HG02588 (cell line): ENCODE results near the gene ST6GALNAC4.
"Not testable (repeated sequence)": the region's sequence is repeated elsewhere in the genome, so short reads cannot be mapped to it uniquely, and the experiment has no call there.

Source experiments
- ATAC-seq: cut with Tn5 transposase; IDR thresholded peaks from one replicate; pipeline ENCODE4 v1.9.1; 2021; ENCODE audit warnings: mild to moderate bottlenecking, moderate library complexity; ENCODE audit not compliant: unreplicated experiment

ST6GALNAC4 gene

DNA sequence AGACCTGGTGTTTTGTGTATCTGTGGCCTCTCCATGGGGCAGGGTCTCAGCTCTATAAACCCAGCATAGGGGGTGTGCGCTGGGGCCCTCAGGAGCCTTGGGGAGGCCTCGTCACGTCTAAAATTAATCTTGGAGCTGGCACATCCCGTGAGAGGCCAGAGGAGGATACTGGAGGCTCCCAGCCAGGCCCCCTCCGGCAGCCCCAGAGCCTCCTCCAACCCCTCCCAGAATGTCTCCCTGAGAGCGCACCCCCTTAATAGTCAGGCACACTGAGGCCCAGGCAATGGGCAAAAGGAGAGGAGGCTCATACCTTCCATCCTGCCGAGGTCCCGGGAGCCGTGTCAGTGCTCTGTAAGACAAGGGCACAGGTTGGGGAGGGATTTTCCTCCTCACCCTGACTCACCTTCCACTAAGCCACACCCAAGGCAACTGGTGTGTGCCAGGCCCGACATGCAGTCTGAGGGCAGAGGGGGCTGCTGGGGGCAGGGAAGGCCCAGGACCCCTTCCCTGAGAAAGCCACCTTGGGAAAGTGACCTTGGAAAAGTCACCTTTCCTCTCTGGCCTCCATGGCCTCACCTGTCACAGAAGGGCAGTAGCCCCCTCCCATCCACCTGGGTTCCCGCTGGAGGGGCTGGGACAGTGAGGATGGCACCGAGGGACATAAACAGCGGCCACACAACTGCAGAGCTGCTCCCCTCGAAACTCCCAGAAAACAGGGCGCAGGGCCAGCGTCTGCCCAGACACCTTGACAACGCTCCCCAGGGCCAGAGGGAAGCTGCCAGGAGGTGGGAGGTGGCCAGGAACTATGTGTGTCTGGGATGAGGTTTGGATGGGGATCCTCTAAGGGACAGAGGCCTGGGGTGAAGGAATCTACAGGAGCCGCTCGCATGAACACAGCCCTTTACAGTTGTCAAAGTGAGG, 42.3 kb downstream of the ST6GALNAC4 start:
- no peak for ATAC-seq

- no peak for ATAC-seq
Measured at GRCh38 chr9:127873886-127874285, 43.0 kb downstream of the ST6GALNAC4 start.

GRCh38 chr9:127873223-127873691, 43.6 kb downstream of the ST6GALNAC4 start:
- ATAC-seq = no peak

DNA sequence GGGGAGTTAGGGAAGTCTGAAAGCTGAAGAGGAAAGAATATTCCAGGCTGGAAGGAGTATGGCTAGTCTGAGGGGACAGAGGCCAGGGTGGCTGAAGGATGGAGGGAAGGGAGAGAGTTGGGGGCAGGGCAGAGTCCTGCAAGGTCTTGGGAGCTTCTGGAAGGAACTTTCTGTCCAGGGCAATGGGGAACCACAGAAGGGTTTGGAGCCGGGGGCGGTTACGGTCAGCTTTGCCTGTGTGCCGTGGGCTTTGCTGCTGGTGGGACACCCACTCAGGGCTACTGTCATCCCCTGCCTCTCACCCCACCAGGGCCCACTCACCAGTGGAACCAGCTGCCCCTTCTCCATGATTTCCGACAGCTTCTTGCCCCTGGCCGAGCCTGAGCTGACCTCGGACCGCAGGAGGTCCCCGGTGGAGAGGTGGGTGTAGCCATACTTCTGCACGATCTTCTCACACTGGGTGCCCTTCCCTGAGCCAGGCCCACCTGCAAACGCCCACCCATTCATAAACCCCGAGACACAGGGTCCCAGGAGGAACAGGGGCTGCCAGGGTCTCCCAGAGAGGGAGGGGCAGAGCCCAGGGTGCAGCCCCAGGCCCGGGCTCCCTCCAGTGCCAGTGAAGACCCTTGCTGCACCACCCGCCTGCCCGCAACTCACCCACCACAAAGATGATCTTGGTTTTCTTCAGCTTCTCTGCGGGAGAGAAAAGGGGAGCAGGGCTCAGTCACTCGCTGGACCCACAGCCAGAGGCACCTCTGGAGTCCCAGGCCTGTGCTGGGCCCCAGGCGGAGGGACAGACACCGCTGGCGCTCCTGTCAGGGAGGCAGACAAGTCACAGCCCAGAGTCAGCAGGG, 44.2 kb downstream of the ST6GALNAC4 start:
- no peak for ATAC-seq

DNA sequence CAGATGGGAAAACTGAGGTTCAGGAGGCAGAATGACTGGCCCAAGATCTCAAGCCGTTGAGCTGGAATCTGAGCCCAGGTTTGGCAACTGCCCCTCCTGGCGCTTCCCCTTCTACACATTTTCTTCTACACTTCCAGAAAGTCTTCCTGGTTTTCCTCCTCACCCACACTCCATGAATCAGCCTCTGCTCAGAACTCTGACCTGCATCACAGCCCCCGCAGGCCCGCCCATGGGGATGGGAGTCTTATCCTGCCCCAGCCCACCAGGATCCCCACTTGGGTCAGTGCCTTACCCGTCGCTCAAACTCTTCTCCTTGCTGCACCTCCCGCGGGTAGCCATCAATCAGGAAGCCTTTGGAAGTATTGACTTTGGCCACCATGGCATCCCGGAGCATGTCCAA, 45.3 kb downstream of the ST6GALNAC4 start:
- ATAC-seq = no peak

DNA sequence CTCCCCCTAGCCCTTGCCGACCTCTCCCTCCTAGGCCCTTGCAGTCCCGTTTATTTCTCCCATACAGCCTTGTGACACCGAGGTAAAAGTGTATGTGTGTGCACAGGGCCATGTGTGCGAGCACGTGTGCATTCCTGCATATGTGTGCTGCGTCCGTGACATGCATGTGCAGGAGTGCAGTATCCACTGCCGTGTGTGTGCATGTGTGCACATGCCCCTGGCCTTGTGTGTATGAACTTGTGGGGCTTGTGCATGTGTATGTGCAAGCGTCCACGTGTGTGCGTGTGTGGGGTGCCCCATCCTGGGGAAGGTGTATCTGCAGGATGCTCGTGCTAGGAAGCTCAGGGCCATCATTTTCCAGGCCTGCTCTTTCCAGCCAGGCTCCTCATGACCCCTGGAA, 46.0 kb downstream of the ST6GALNAC4 start:
- no peak for ATAC-seq

GRCh38 chr9:127870153-127870491, 46.7 kb downstream of the ST6GALNAC4 start:
- ATAC-seq = not testable (repeated sequence)

GRCh38 chr9:127869310-127870152, 47.3 kb downstream of the ST6GALNAC4 start:
- ATAC-seq = no peak

DNA sequence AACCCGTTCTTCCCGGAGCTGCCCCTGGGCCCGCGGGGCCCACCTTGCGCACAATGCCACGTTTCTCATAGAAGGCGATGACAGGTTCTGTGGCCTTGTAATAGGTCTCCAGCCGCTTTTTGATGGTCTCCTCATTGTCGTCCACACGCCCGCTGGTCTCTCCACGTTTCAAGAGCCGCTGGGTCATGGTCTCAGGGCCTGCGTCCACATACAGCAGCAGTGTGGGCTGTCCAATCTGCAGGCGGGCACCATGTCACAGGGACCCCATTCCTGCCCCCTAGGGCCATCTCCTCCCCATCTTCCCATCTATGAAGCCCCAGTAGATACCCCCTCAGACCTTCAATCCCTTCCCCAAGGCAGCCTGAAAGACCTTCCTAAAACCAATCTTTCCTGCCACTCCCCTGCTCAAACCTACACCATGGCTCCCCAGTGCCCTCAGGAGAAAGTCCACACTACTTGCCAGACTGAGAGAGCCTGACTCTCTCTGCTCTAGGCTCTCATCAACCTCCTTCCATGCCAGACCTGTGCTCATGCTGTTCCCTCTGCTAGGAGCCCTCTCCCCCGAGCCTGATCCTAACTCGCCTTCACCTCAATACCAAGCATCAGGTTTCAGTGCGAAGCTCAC, 48.5 kb downstream of the ST6GALNAC4 start:
- no peak for ATAC-seq

DNA sequence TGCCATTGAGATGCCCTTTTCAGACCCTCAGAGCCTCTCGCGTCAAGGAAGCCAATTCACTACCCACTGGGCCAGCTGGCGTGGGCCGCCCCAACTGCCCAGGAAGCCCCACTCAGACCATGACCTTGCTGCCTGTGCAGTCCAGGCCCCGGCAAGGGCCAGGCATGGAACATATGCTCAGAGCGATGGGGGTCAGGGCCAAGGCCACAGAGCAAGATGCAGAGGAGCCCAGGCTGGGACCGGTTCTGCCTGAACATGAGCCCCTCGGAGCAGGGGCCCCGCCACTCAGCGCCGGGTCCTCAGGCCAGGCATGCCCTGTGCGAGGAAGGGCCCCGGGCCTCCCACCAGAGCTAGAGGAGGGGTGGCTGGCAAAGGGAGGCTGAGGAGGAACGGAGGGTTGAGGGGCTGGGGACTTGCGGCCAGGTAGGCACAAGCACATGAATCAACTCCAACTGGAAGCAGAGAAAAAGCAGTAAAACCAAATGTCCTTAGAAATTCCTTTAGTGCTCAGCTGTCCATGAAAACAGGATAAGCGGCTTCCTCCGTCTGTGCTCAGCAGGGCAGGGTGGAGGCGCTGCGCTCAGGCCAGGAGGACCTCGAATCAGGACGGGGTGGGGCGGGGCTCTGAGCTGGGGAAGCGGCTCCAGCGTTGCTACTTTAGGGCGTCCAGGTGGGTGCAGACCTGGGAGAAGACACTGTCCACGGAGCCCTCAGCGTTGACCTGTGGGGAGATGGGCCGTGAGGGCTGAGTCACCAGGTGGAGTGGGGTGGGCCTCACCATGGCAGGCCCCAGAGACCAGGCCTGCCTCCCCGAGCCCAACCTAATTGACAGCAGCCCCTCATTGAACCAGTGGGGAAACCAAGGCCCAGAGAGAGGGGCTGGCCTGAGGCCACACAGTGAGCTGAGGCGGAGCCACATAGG, 49.2 kb downstream of the ST6GALNAC4 start:
- ATAC-seq = no peak

- ATAC-seq = no peak
Measured at GRCh38 chr9:127866535-127866934, 50.3 kb downstream of the ST6GALNAC4 start.

- ATAC-seq = no peak
Measured at GRCh38 chr9:127865645-127866464, 51.0 kb downstream of the ST6GALNAC4 start.

- ATAC-seq = no peak
Measured at GRCh38 chr9:127863191-127863621, 53.6 kb downstream of the ST6GALNAC4 start.

DNA sequence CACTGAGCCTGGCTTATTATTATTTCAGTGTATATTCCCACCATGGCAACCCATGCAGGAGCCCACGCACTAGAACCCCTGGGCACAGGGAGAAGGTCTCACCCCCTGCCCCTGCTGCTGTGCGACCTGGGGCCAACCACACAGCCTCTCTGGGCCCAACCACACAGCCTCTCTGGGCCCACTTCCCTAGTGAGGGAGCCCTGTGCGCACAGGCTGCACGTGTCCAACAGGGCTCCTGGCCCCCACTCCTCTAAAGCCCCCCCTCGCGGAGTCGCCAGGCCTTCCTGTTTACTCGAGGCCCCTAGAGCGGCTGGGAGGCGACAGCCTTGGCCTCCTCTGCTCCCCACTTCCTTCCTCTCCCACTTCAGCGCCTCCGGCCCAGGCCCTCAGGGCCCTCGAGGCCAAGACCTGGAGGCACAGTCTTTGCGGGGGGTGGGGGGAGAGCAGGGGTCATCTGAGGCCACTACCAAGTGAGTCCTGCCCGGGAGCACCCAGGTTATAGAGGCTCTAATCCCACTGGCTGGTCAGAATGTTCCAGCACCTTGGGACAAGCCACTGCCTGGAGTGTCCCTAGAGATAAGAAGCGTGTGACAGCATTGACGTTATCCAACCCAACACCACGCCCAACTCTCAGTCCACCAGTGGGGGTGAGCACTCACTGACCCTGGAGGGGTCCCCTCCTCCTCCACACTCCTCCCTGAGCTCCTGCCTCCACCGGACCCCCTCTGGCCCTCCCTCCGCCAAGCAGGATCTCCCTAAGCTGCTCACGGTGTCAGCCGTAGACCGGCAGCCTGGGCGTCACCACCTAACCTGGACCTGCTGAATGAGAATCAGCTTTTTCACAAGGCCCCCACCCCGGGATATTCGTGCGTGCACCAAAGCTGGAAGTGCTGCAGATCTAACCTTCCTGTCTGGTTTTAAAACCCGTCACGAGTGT, 54.5 kb downstream of the ST6GALNAC4 start:
- ATAC-seq = no peak

GRCh38 chr9:127860779-127861178, 56.1 kb downstream of the ST6GALNAC4 start:
- no peak for ATAC-seq

DNA sequence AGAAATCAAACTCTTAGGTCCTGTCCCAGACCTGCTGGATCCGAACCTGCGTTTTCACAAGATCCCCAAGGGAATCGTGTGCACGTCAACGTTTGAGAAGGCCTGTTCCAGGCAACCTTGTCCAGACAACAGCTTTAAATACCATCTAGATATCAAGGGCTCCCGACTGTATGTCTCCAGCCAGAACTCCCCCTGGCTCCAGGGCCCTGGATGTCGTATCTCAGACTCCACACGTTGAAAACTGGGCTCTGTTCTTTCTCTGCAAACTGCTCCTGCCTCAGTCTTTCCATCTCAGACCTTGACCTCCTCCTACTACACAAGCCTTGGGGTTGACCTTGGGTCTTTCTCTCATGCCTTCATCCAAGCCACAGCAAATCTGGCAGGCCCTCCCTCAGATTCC, 56.6 kb downstream of the ST6GALNAC4 start:
- ATAC-seq = no peak

DNA sequence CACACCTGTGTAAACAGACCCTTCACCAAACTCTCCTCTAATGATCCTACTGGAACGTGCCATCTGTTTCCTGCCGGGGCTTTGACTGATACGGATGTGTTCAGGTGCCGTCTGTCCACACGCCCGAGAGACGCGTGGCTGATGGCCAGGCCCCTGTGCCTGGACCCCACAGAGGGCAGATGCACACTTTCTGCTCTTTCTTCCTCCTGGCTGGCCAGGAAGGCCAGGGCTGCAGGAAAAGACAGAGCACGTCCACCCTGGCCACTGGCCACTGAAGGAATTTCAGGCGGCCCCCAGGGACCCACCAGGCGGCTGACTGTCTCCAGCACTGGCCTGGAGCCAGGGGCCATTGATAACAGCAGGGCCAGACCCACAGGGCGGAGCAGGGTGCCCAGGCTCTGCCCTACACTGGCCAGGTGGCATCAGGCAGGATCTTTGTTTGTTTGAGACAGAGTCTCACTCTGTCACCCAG, 58.8 kb downstream of the ST6GALNAC4 start:
- ATAC-seq = no peak
